Heart right ventricle (tissue), 16 donors: ENCODE data around the gene HSPA1L. TPM values are rescaled to one million over a fixed set of nuclear protein-coding genes. Genes with fewer than 3 reads are reported as not detected.

ENCODE experiments used
- ATAC-seq, 8 donors: fragments of 200-7000 bp; cut with Tn5 transposase; one replicate each; pipeline ENCODE4 v1.9.1; 2020; ENCODE audit warnings: mild to moderate bottlenecking in 8 of 8, moderate library complexity in 8 of 8, moderate number of reproducible peaks in 1 of 8
- DNase-seq, 2 donors: peaks; one replicate each; pipeline ENCODE4 v3.0.0-alpha.2; 2020
- H3K27ac ChIP-seq, 10 donors: fragments of 200-600 bp; sonication (generic) in 2 of 10; one replicate each; pipeline versions ENCODE4 v1.5.0 to v1.8.0; 2020 to 2022; ENCODE audit warnings: mild to moderate bottlenecking in 3 of 10
- H3K27me3 ChIP-seq, 7 donors: fragments of 200-600 bp; one replicate each; pipeline ENCODE4 v1.8.0; 2021 to 2022; ENCODE audit warnings: mild to moderate bottlenecking in 2 of 7
- H3K36me3 ChIP-seq, 9 donors: fragments of 200-600 bp; sonication (generic) in 1 of 9; one replicate each; pipeline versions ENCODE4 v1.5.0 to v1.8.0; 2020 to 2022; ENCODE audit warnings: mild to moderate bottlenecking in 2 of 9
- H3K4me1 ChIP-seq, 9 donors: fragments of 200-600 bp; sonication (generic) in 1 of 9; one replicate each; pipeline versions ENCODE4 v1.5.0 to v1.8.0; 2020 to 2022; ENCODE audit warnings: mild to moderate bottlenecking in 4 of 9
- H3K4me3 ChIP-seq, 10 donors: fragments of 200-600 bp; sonication (generic) in 2 of 10; one replicate each; pipeline versions ENCODE4 v1.5.0 to v1.8.0; 2020 to 2022; ENCODE audit warnings: mild to moderate bottlenecking in 7 of 10, moderate library complexity in 2 of 10
- H3K9me3 ChIP-seq, 11 donors: fragments of 200-600 bp in 10 of 11; sonication (generic) in 2 of 11; one replicate each; pipeline versions ENCODE4 v1.5.0 to v1.8.0; 2013 to 2022; ENCODE audit warnings: mild to moderate bottlenecking in 2 of 11, control low read depth in 1 of 11, moderate library complexity in 1 of 11
- CTCF ChIP-seq, 9 donors: fragments of 200-600 bp; sonication (generic) in 2 of 9; IDR thresholded peaks; one replicate each; pipeline versions ENCODE4 v1.5.0 to v1.8.0; 2021 to 2022; ENCODE audit warnings: antibody characterized with exemption in 9 of 9, mild to moderate bottlenecking in 5 of 9, moderate library complexity in 1 of 9
- WGBS, 2 donors: extraction: QIAGEN DNeasy Blood & Tissue Kit; methylation state at CpG; one replicate each; pipeline ENCODE4 v1.1.7; 2013; ENCODE audit warnings: inconsistent platforms in 1 of 2; 5-methylcytosine and 5-hydroxymethylcytosine counted together
- intact Hi-C, 10 donors: fragments of 100-400 bp; cut with DNase I; formaldehyde crosslinking; loops; one replicate each; pipeline versions ENCODE4 v1.11.1 to v1.14.2; 2022
- polyA plus RNA-seq, 2 donors: library from polyadenylated mRNA; stranded (reverse); fragments of 200-250 nt; gene quantifications; one replicate each; pipeline ENCODE4 v1.2.3, GENCODE V29; 2013
- total RNA-seq, 10 donors: library from RNA; stranded (reverse); fragmentation: NEBNext Ultra II Directional in 3 of 10; extraction: Animal tissue kit (Norgen Biotek cat#: 25700) in 3 of 10; gene quantifications; one replicate each; pipeline versions ENCODE4 v1.2.1 to v1.2.4, GENCODE V29; 2021 to 2023
- donor health status: Arrhythmogenic right ventricular cardiomyopathy.
- donor health status: ischemic (EF 13 %, LVEDD 7.1; RV severe dilation, severe dysfunction).
- donor health status: healthy with polysubstance abuse.
- donor health status: DM: no; HTN: yes; CAD: no.
- donor health status: DM: no; HTN: no; CAD: no.
- donor health status: ischemic (EF 25% LVEDD 6.9; RV normal size, moderate dysfunction).
- donor health status: ischemic (EF 25% LVEDD 5.7; RV mildly dilated, moderate dysfunction).
- donor health status: healthy.
- donor health status: DM: yes; HTN: yes; CAD: no.
- donor health status: Ischemic cardiomyopathy.
- donor health status: ischemic (EF 35%, LVEDD 5.7; RV mildly dilated, moderate dysfunction).
- donor health status: nonischemic (EF 11% LVEDD 7.7; RV severe dilation, severe dysfunction).
- donor health status: DM: yes; HTN: yes; CAD: no.
- donor health status: PGD.
- donor health status: ischemic (EF 29% LVEDD 5.4; RV normal size, mild dysfunction).
- donor health status: nonischemic (EF 23%, LVEDD 6.1; RV moderate dilation, normal function).

Gene HSPA1L
- total and polyA plus RNA-seq, 12 donors = 0.80 to 2.9 (median 1.8) TPM

- H3K4me1 ChIP-seq = peaks cover 23 to 55% (median 43%) of the 10 kb centered on the region in 9 donors
- H3K27me3 ChIP-seq = no peaks in the 10 kb centered on the region
Observed at GRCh38 chr6:31837369-31838113, 22.5 kb upstream of the HSPA1L start.

GRCh38 chr6:31836474-31837368 lies 21.6 kb upstream of the HSPA1L start:
- peak overlapping the region in 9 of 10 donors; percentile 5 to 98 (median 96) for H3K27ac ChIP-seq
- ATAC-seq (no peak), DNase-seq (no peak)
- H3K4me3 ChIP-seq = peak overlapping the region; percentile 8 to 100 (median 90)
- no peak for TF ChIP-seq CTCF (IDR thresholded peaks at IDR 0.05)
- peaks cover 23 to 64% (median 48%) of the 10 kb centered on the region in 9 donors for H3K4me1 ChIP-seq
- no peaks in the 10 kb centered on the region for H3K27me3 ChIP-seq
- WGBS, 2 donors = 17 to 32% methylated on average over 12 of the region's 12 CpGs
- intact Hi-C loops = loop anchor here in 7 of 10 donors (5.0 to 10.0 kb wide), 6 partner anchors 59 to 292 kb away; partner anchors contain the start of genes VWA7 (in 3 of the 7), ATP6V1G2 (in 2 of the 7), DDX39B (in 2 of the 7) and NFKBIL1 (in 2 of the 7)
- peaks cover 0 to 58% (median 45%) of the 10 kb centered on the region in 9 donors for H3K36me3 ChIP-seq
- no peaks in the 10 kb centered on the region for H3K9me3 ChIP-seq

More at GRCh38 chr6:31837369-31838113, 22.5 kb upstream of the HSPA1L start:
- TF ChIP-seq CTCF (IDR thresholded peaks at IDR 0.05) = no peak
- WGBS, 2 donors = 44 to 69% methylated on average over 1 of the region's 1 CpG
- intact Hi-C loops = loop anchor here in 7 of 10 donors (5.0 to 10.0 kb wide), 6 partner anchors 60 to 293 kb away; partner anchors contain the start of genes VWA7 (in 3 of the 7), ATP6V1G2 (in 2 of the 7), DDX39B (in 2 of the 7) and NFKBIL1 (in 2 of the 7)
- Histone ChIP-seq H3K27ac (peak overlapping the region in 6 of 10 donors; percentile 25 to 98 (median 96)), H3K36me3 (peaks cover 0 to 65% (median 45%) of the 10 kb centered on the region in 9 donors), H3K4me3 (peak overlapping the region in 8 of 10 donors; percentile 84 to 100 (median 94)), H3K9me3 (no peaks in the 10 kb centered on the region)
- ATAC-seq = no peak
- DNase-seq = no peak

GRCh38 chr6:31836047-31836473 lies 21.0 kb upstream of the HSPA1L start:
- Histone ChIP-seq H3K9me3 (no peaks in the 10 kb centered on the region), H3K27me3 (no peaks in the 10 kb centered on the region), H3K36me3 (peaks cover 0 to 51% (median 43%) of the 10 kb centered on the region in 9 donors), H3K4me1 (peaks cover 24 to 70% (median 54%) of the 10 kb centered on the region in 9 donors), H3K4me3 (peak overlapping the region; percentile 8 to 100 (median 90)), H3K27ac (peak overlapping the region in 9 of 10 donors; percentile 5 to 98 (median 96))
- DNase-seq = no peak
- 14 to 19% methylated on average over 14 of the region's 14 CpGs for WGBS, 2 donors
- TF ChIP-seq CTCF (IDR thresholded peaks at IDR 0.05) = no peak
- intact Hi-C loops = loop anchor here in 7 of 10 donors (5.0 to 10.0 kb wide), 6 partner anchors 59 to 291 kb away; partner anchors contain the start of genes VWA7 (in 3 of the 7), ATP6V1G2 (in 2 of the 7), DDX39B (in 2 of the 7) and NFKBIL1 (in 2 of the 7)
- ATAC-seq = no peak
